OCI-LY7 (cell line): ENCODE results near the gene RALA. TPM values are rescaled to one million over a fixed set of nuclear protein-coding genes. Genes with fewer than 3 reads are reported as not detected.

Experiments used
- BruUV-seq: library from RNA; stranded (reverse); fragments of 400-500 nt; replicated peaks from 2 replicates; lab custom pipeline; 2021; lab: Mats Ljungman, UMichigan
- CTCF ChIA-PET: fragments of 300-600 bp; sonication (Branson Sonifier 250); formaldehyde crosslinking; loops from one replicate; lab custom pipeline; 2022; ENCODE audit warnings: antibody characterized with exemption; ENCODE audit not compliant: unreplicated experiment; lab: Charles Lee
- POLR2A ChIA-PET: fragments of 300-600 bp; sonication (Branson Sonifier 250); formaldehyde crosslinking; loops from one replicate; lab custom pipeline; 2022; ENCODE audit warnings: antibody characterized with exemption; lab: Charles Lee
- DNase-seq: peaks from one replicate; pipeline ENCODE4 v3.0.0-alpha.2; 2015; ENCODE audit warnings: low spot score
- H2AFZ ChIP-seq: fragments of 200-600 bp; sonication (generic), shearing (Covaris generic); 2 replicates; pipeline ENCODE4 v1.6.1; 2014; ENCODE audit warnings: mild to moderate bottlenecking, antibody characterized with exemption, low read length, moderate library complexity
- H3K27ac ChIP-seq: fragments of 200-600 bp; sonication (generic); 2 replicates; pipeline ENCODE4 v1.5.1; 2014; ENCODE audit warnings: mixed run types, low read depth, mild to moderate bottlenecking, moderate library complexity, low read length, inconsistent platforms; ENCODE audit not compliant: poor library complexity, severe bottlenecking
- H3K36me3 ChIP-seq: fragments of 200-600 bp; sonication (generic); 2 replicates; pipeline ENCODE4 v1.6.1; 2014; ENCODE audit warnings: mild to moderate bottlenecking, antibody characterized with exemption, low read length, moderate library complexity, mixed read lengths; ENCODE audit not compliant: insufficient read depth
- H3K4me1 ChIP-seq: fragments of 200-600 bp; sonication (generic); 2 replicates; pipeline ENCODE4 v1.5.1; 2014; ENCODE audit warnings: mild to moderate bottlenecking, low read length; ENCODE audit not compliant: insufficient read depth, poor library complexity, severe bottlenecking
- H3K4me2 ChIP-seq: fragments of 200-600 bp; sonication (generic); 2 replicates; pipeline ENCODE4 v1.6.1; 2014; ENCODE audit warnings: mild to moderate bottlenecking, low read length
- H3K4me3 ChIP-seq: fragments of 200-600 bp; sonication (generic); 2 replicates; pipeline ENCODE4 v1.5.1; 2014; ENCODE audit warnings: mild to moderate bottlenecking, low read depth, low read length; ENCODE audit not compliant: poor library complexity, severe bottlenecking
- H3K79me2 ChIP-seq: fragments of 200-600 bp; sonication (generic); 2 replicates; pipeline ENCODE4 v1.6.1; 2016; ENCODE audit warnings: low read depth, mild to moderate bottlenecking, low read length, moderate library complexity, mixed read lengths; ENCODE audit not compliant: insufficient read depth
- H3K9me2 ChIP-seq: fragments of 200-600 bp; sonication (generic); 2 replicates; pipeline ENCODE4 v1.6.1; 2016; ENCODE audit warnings: mild to moderate bottlenecking, low read length, mixed read lengths; ENCODE audit not compliant: insufficient read depth
- H3K9me3 ChIP-seq: fragments of 200-600 bp; sonication (generic); 2 replicates; pipeline ENCODE4 v1.6.1; 2014; ENCODE audit warnings: mild to moderate bottlenecking, mixed run types, low read length, mixed read lengths
- H4K20me1 ChIP-seq: fragments of 200-600 bp; sonication (generic); 2 replicates; pipeline ENCODE4 v1.6.1; 2014; ENCODE audit warnings: mild to moderate bottlenecking, antibody characterized with exemption, low read length, moderate library complexity, mixed read lengths; ENCODE audit not compliant: insufficient read depth
- EZH2phosphoT487 ChIP-seq: fragments of 200-600 bp; sonication (generic); IDR thresholded peaks from 2 replicates; pipeline ENCODE4 v1.6.1; 2018; ENCODE audit warnings: low read depth, borderline replicate concordance, mild to moderate bottlenecking, mixed run types, antibody characterized with exemption, low read length, moderate library complexity, mixed read lengths
- intact Hi-C: fragments of 100-400 bp; cut with micrococcal nuclease; formaldehyde crosslinking; loops from one replicate; pipeline ENCODE4 v1.10.0; 2022; ENCODE audit not compliant: unreplicated experiment
- total RNA-seq, 2 experiments: library from RNA; depleted of rRNA in 1 of 2; stranded (reverse); fragments of >200 nt in 1 of 2; shearing (Covaris generic) in 1 of 2; gene quantifications; 2 replicates each; pipeline ENCODE4 v1.2.3, GENCODE V29; 2014 to 2022
- TF ChIP-seq, protein P1 (sequence below): fragments of 200-600 bp; sonication (generic); conservative IDR thresholded peaks from 2 replicates; pipeline ENCODE4 v1.5.1; 2014; ENCODE audit warnings: mild to moderate bottlenecking, antibody characterized with exemption, low read length, moderate library complexity, mixed read lengths

The RALA gene
- total RNA-seq, 2 experiments from 2014 or later: 6.4 to 31.0 TPM

GRCh38 chr7:39633563-39634477 lies 10.4 kb downstream of the RALA start:
- intact Hi-C loops: no loop called here
- TF ChIP-seq, protein P1, sequence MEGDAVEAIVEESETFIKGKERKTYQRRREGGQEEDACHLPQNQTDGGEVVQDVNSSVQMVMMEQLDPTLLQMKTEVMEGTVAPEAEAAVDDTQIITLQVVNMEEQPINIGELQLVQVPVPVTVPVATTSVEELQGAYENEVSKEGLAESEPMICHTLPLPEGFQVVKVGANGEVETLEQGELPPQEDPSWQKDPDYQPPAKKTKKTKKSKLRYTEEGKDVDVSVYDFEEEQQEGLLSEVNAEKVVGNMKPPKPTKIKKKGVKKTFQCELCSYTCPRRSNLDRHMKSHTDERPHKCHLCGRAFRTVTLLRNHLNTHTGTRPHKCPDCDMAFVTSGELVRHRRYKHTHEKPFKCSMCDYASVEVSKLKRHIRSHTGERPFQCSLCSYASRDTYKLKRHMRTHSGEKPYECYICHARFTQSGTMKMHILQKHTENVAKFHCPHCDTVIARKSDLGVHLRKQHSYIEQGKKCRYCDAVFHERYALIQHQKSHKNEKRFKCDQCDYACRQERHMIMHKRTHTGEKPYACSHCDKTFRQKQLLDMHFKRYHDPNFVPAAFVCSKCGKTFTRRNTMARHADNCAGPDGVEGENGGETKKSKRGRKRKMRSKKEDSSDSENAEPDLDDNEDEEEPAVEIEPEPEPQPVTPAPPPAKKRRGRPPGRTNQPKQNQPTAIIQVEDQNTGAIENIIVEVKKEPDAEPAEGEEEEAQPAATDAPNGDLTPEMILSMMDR: no peak
- no peak for TF ChIP-seq EZH2phosphoT487
- ChIA-PET POLR2A (interaction anchor here (0.7 kb wide), 1 partner anchor 13 kb away, joined by 4 read pairs; no protein-coding TSS in a partner anchor), CTCF (no interaction called here)
- H3K9me3 ChIP-seq: no peaks in the 10 kb centered on the region
- H3K9me2 ChIP-seq: no peaks in the 10 kb centered on the region
- H3K4me1 ChIP-seq: peaks cover 9% of the 10 kb centered on the region
- peaks cover 29% of the 10 kb centered on the region for H3K79me2 ChIP-seq
- no peak overlapping the region for H3K4me3 ChIP-seq
- peaks cover 51% of the 10 kb centered on the region for H3K36me3 ChIP-seq
- H3K27ac ChIP-seq: no peak overlapping the region
- H4K20me1 ChIP-seq: no peaks in the 10 kb centered on the region
- H3K4me2 ChIP-seq: peak overlapping the region; percentile 42
- no peak for DNase-seq
- H2AFZ ChIP-seq: no peak overlapping the region
- BruUV-seq: no TSS peak

DNA sequence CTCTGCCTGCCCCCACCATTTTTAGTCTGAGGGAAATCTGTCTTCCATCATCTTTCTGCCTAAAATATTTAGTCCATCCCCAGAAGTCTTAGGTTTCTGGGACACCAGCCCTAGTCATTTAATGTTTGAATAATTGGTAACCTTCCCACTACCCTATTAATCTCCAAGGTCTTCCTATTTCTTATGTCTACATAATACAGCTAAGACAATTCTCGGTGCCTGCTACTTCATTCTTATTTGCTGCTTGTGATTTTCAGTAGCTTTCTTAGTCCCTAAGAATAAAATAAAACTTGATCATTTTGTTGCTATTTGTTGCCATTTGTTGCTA lies 11.1 kb downstream of the RALA start:
- DNase-seq: no peak
- Histone ChIP-seq H3K4me1 (peaks cover 9% of the 10 kb centered on the region), H2AFZ (no peak overlapping the region), H3K27ac (no peak overlapping the region), H3K36me3 (peaks cover 48% of the 10 kb centered on the region), H4K20me1 (no peaks in the 10 kb centered on the region), H3K4me3 (no peak overlapping the region), H3K9me2 (no peaks in the 10 kb centered on the region), H3K79me2 (peaks cover 24% of the 10 kb centered on the region), H3K4me2 (no peak overlapping the region), H3K9me3 (no peaks in the 10 kb centered on the region)
- POLR2A ChIA-PET: interaction anchor here (0.6 to 0.7 kb wide), 2 partner anchors 12 kb away, joined by 3 to 4 read pairs; no protein-coding TSS in a partner anchor
- no TSS peak for BruUV-seq
- intact Hi-C loops: no loop called here
- TF ChIP-seq, protein P1: no peak
- TF ChIP-seq EZH2phosphoT487: no peak
- CTCF ChIA-PET: no interaction called here

- Histone ChIP-seq H3K9me2 (no peaks in the 10 kb centered on the region), H3K36me3 (peaks cover 22% of the 10 kb centered on the region), H3K79me2 (peaks cover 12% of the 10 kb centered on the region; the same call in 1 of the 2 replicates), H3K9me3 (no peaks in the 10 kb centered on the region), H3K4me1 (peaks cover 9% of the 10 kb centered on the region), H3K4me2 (no peak overlapping the region), H3K4me3 (no peak overlapping the region), H4K20me1 (0 out of 2 replicates have a peak, but pooled peaks cover under 1% of the 10 kb centered on the region), H2AFZ (no peak overlapping the region), H3K27ac (no peak overlapping the region)
- no TSS peak for BruUV-seq
- intact Hi-C loops: no loop called here
- ChIA-PET CTCF (no interaction called here), POLR2A (no interaction called here)
- no peak for DNase-seq
- TF ChIP-seq EZH2phosphoT487: no peak
- TF ChIP-seq, protein P1: no peak
Measured at GRCh38 chr7:39637400-39637799, 14.0 kb downstream of the RALA start.
